ENCODE data around the gene GSTO1. TPM values are rescaled to one million over a fixed set of nuclear protein-coding genes. Genes with fewer than 3 reads are reported as not detected.

GSTO1 gene
- total RNA-seq, 1 experiment from 2014 or later: 134 TPM

GRCh38 chr10:104264783-104265182 lies 10.1 kb downstream of the GSTO1 start:
- H3K27me3 ChIP-seq (ENCODE audit: control insufficient read depth, insufficient read depth, low read length): no peaks in the 10 kb centered on the region
- peaks cover 56% of the 10 kb centered on the region for H3K36me3 ChIP-seq (ENCODE audit: control insufficient read depth, insufficient read depth, low read length)
- intact Hi-C loops (cut with micrococcal nuclease; ENCODE audit: unreplicated experiment) (no loop called here), in situ Hi-C loops (cut with HindIII; ENCODE audit: low pct_unique_long_range_greater_than_20kb, low sequenced_read_pairs) (no loop called here)
- ATAC-seq (no peak), DNase-seq (ENCODE audit: low read depth, low spot score) (no peak)
- H3K9me3 ChIP-seq (ENCODE audit: control insufficient read depth, insufficient read depth, low read depth, low read length): no peaks in the 10 kb centered on the region
- H3K4me1 ChIP-seq (ENCODE audit: control insufficient read depth, insufficient read depth, low read length): peaks cover 29% of the 10 kb centered on the region
- TF ChIP-seq REST (IDR thresholded peaks at IDR 0.05; ENCODE audit: insufficient read depth in 1 of 2, low read depth in 2 of 2, low read length in 1 of 2) (no peak), TCF7L2 (IDR thresholded peaks at IDR 0.05; ENCODE audit: low read depth, low read length) (no peak), POLR2AphosphoS5 (IDR thresholded peaks at IDR 0.05; ENCODE audit: low read depth, low read length) (no peak; the same call in 1 of the 2 replicates), CTCF (IDR thresholded peaks at IDR 0.05) (no peak)
- no peak overlapping the region for H3K4me3 ChIP-seq (ENCODE audit: low read depth in 2 of 2, low read length in 2 of 2)
- no peak overlapping the region for H3K27ac ChIP-seq (ENCODE audit: low read length)
- no TSS peak for BruUV-seq (replicated peaks)
- ChIA-PET CTCF (no interaction called here), POLR2A (no interaction called here)

- ChIA-PET CTCF (interaction anchor here (0.7 kb wide), 1 partner anchor 72 kb away, joined by 10 read pairs; no protein-coding TSS in a partner anchor), POLR2A (interaction anchor here (0.6 kb wide), 1 partner anchor 31 kb away, joined by 6 read pairs; no protein-coding TSS in a partner anchor)
- no peak for DNase-seq (ENCODE audit: low read depth, low spot score)
- peak overlapping the region; percentile 62 to 91 for H3K4me3 ChIP-seq (ENCODE audit: low read depth in 2 of 2, low read length in 2 of 2)
- H3K27ac ChIP-seq (ENCODE audit: low read length): peak overlapping the region; percentile 88
- TSS peak; percentile 86 for BruUV-seq (replicated peaks)
- peaks cover 13% of the 10 kb centered on the region for H3K4me1 ChIP-seq (ENCODE audit: control insufficient read depth, insufficient read depth, low read length)
- H3K27me3 ChIP-seq (ENCODE audit: control insufficient read depth, insufficient read depth, low read length): no peaks in the 10 kb centered on the region
- intact Hi-C loops (cut with micrococcal nuclease; ENCODE audit: unreplicated experiment) (no loop called here), in situ Hi-C loops (cut with HindIII; ENCODE audit: low pct_unique_long_range_greater_than_20kb, low sequenced_read_pairs) (no loop called here)
- ATAC-seq: no peak
- peaks cover 45% of the 10 kb centered on the region for H3K36me3 ChIP-seq (ENCODE audit: control insufficient read depth, insufficient read depth, low read length)
- TF ChIP-seq CTCF (IDR thresholded peaks at IDR 0.05) (no peak), TCF7L2 (IDR thresholded peaks at IDR 0.05; ENCODE audit: low read depth, low read length) (no peak), POLR2AphosphoS5 (IDR thresholded peaks at IDR 0.05; ENCODE audit: low read depth, low read length) (no peak), SIN3A (IDR thresholded peaks at IDR 0.05; ENCODE audit: borderline replicate concordance, insufficient read depth, low read depth, low read length) (no peak), REST (IDR thresholded peaks at IDR 0.05; ENCODE audit: insufficient read depth in 1 of 2, low read depth in 2 of 2, low read length in 1 of 2) (no peak)
- H3K9me3 ChIP-seq (ENCODE audit: control insufficient read depth, insufficient read depth, low read depth, low read length): no peaks in the 10 kb centered on the region
Measured at GRCh38 chr10:104267721-104268404, 13.2 kb downstream of the GSTO1 start.

Data from Panc1 (cell line).